Activated gamma-delta T cell treated with Interleukin-2 at 50 U/mL for 16 hours (primary cell): ENCODE measurements around the gene LSM12.
"Not testable (repeated sequence)": the region's sequence is repeated elsewhere in the genome, so short reads cannot be mapped to it uniquely, and the experiment has no call there.

Experiments
- DNase-seq: peaks from one replicate; pipeline ENCODE4 v3.0.0-alpha.2; 2020

Gene LSM12

GRCh38 chr17:44066204-44066930 is at the start of gene LSM12:
LSM12 (minus strand) TSS chr17:44066671; CDS start chr17:44066587, 84 bp downstream.
- peak; percentile 82 for DNase-seq

GRCh38 chr17:44115585-44116415 is 49.3 kb upstream of the LSM12 start:
- DNase-seq = no peak

DNA sequence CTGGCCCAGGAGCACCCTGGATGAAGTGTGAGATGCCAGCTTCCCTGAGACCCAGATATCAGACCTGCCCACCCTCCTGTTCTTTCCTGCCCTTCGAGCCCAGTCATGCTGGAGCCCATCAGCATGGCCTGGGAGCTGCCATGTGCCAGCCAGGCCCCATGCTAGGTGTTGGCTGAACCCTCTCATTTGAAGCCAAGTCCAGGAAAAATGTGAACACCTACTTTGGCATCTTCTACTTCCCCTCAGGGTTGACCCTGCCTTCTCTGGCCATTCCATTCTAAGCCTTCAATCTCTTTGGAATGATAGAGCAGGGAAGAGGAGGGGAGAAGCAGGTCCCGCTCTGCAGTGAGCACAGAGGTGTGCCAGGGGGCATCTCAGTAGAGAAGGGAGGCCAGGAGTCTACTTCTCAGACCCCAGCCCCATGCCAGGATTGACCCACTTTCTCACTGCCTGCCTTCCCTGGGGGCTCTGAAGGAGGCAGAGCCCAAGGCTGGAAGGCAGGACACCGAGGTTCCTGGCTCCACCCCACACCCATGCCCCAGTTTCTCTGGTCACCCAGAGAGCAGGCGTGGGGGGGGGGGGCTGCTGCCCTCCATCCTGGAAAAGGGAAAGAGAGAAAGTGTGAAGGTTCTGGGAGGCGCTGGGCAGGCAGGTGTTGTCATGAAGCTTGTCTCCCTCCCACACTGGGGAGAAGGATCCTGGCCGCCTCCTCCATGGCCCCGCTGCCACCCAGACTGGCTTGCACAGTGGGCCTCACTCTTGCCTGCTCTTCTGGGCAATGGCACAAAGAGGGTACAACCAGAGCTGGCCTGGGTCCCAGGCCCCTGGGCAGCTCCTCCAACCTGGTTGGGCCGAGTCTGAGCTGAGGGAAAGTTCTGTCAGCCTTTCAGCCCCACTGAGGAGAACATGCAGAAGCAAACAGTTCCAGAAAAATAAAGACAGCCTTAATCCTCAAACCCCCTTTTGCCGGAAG is 47.7 kb upstream of the LSM12 start:
- no peak for DNase-seq

- no peak for DNase-seq
These were observed 46.9 kb upstream of the LSM12 start for GRCh38 chr17:44113382-44113781.

GRCh38 chr17:44112284-44113280 is 46.1 kb upstream of the LSM12 start:
- no peak for DNase-seq

- DNase-seq = no peak
These were observed 45.3 kb upstream of the LSM12 start for GRCh38 chr17:44111777-44112176.

DNA sequence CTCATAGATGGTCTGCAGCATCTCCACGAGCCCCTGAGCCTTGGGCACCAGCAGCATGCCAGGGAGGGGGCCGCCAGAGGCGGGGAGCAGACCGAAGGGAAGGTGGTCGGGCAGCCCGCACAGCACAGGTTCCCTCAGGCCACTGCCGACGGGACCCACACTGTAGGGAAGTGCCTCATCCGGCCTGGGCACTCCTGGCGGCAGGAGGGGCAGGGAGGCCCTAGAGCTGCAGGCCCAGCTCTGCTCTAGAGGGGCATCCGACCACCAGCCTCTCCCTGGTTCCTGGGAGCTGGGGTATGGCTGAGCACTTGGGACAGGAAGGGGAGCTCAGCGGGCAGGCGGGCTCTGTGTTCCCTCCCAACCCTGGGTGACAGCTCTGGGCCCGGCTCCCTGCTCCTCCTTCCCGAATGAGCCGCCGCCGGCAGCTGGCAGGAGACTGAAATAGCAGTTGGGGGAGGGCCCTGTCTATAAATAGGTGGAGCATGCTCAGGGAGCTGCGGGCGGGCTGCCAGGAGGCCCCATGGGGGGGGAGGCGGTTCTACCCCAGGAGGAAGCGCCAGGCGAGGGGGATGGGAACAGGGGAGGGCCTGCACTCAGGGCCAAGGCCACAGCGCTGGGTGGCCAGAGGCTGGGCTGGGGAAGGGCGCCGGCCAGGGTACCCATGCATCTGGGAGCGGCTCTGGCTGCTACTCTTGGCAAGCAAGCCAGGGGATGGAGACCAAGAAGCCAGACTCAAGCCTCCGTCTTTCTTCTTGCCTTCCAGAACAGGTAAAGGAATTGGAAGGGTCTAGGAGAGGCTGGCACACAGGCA is 44.6 kb upstream of the LSM12 start:
- DNase-seq = peak; percentile 50

DNA sequence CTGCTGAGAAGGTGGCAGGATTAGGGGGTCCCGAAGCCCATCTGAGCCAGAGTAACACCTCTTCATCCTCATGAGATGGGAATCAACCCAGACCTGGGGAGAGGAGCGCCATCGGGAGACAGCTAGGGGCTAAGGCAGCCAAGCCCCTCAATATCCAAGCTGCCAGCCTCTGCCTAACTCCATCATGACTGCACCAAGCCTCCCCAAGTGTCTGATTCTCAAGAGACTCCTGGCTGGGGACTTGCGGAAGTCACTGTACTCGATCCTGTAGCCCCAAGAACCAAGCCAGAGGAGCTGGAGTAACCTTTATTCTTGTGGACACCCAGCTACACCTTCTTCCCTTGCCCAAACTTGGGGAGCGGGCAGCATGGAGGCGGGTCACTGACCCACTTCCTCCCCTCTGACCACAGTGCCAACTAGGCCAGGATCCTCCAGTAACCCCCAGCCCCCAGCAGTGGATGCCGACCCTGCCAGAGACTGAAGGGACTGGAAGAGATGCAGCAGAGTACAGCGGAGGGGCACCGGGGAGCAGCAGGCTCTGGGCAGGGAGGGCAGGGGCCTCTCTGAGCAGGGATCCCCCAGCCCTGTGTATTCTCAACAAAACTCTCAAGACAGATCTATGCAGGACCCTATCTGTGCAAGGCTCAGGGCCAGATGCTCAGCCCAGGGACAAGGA is 43.7 kb upstream of the LSM12 start:
- DNase-seq = no peak

- DNase-seq = no peak
These were observed 42.8 kb upstream of the LSM12 start for GRCh38 chr17:44109312-44109630.

DNA sequence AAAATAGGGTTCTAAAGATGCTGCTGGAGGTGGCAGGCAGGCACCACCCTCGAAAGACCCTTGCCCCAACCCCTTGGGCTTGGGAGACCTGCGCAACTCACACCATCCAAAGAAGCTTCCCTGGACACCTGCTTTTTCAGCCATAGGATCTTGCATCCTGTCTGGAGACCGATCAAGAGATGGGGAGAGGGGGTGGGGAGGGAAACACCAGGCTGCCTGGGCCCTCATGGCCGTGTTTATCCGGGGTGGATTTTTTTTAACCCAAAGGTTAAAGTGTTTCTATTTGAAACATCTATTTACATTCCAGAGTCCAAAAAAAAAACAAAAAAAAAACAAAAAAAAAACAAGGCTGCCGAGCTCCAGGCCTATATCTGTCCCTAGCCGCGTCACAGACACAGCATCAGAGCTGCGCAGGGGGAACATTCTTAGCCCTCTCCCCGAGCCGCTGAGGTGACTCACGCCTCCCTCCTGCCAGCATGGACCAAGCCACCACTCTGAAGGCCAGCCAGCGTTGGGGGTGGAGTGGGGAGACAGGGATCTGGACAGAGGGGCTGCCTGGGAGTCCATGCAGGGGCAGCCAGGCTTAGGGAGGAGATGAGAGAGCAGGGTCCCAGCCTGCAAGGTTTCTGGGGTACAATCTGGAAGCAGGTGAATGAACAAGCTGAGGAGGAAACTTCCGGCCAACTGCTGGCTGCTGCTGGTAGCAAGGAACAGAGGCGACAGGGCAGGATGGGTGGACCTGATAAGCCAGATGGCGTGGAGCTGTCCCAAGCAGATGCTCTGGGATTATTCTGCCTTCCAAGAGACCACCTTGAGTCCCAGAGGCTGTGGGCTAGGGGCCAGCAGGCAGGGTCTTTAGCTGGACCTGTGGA is 42.2 kb upstream of the LSM12 start:
- no peak for DNase-seq

DNA sequence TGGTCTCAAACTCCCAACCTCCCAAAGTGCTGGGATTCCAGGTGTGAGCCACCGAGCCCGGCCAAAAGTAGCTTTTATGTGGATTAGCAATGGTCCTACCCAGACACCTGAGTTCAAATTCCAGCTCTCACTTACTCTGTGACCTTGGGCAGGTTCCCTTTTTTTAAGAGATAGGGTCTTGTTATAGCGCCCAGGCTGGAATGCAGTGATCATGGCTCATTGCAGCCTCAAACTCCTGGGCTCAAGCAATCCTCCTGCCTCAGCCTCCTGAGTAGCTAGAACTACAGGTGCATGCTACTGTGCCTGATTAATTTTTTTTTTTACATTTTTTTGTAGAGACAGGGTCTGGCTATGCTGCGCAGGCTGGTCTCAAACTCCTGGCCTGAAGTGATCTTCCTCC is 40.3 kb upstream of the LSM12 start:
- DNase-seq = no peak

DNA sequence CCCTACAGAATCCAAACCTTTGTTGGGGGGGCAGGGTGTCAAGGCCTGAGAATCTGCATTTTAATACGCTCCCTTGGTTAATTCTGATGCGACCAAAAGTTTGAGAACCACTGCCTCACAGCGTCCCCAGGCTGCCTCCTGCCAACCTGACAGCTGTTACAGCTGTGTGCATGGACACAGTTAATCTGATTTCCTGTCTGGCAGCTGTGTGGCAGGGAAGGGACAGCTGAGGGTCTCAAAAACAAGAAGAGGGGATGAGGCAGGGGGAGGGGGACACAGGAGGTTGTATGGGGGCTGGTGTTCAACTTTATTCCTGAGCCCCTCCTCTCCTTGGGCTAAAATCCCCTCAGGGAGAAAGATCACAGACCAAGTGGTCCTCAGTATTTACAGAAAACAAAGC is 39.5 kb upstream of the LSM12 start:
- DNase-seq = no peak

DNA sequence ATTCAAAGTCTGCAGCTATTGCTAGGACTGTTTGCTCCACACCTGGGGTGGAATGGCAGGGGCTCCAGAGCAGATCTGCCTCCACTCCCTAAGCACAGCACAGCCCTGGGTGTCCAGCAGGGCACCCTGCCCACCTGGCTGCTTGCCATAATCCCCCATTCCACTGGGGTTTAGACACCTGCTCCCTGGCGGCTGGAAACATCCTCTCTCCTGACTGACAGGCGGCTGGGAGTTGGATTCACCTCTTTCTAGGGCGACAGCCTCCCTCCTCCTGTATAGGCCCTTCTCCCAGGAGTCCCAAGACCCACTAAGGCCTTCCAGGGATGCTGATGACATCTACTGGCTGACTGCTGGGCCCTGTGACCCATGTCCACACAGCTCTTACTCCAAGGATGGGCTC is 39.0 kb upstream of the LSM12 start:
- DNase-seq = no peak

GRCh38 chr17:44102849-44103622 is 36.6 kb upstream of the LSM12 start:
- DNase-seq = no peak

- DNase-seq = not testable (repeated sequence)
These were observed 35.4 kb upstream of the LSM12 start for GRCh38 chr17:44101858-44102257.

- no peak for DNase-seq
These were observed 30.9 kb upstream of the LSM12 start for GRCh38 chr17:44097110-44097958.

- DNase-seq = no peak
These were observed 29.4 kb upstream of the LSM12 start for GRCh38 chr17:44095647-44096496.
